Transverse colon (tissue), 4 donors: ENCODE data around the gene ZBTB32.

Experiments
- CTCF ChIP-seq, 5 experiments: fragments of 200-600 bp in 3 of 5; fragments of 450-650 bp in 2 of 5; sonication (generic) in 3 of 5; IDR thresholded peaks; 1 replicate in 2 of 5; 2 replicates in 3 of 5; pipeline ENCODE4 v1.5.1; 2016 to 2017; ENCODE audit warnings: antibody characterized with exemption in 5 of 5, inconsistent platforms in 3 of 5, mild to moderate bottlenecking in 2 of 5, moderate library complexity in 1 of 5
- EP300 ChIP-seq: sonication (generic); formaldehyde crosslinking; IDR thresholded peaks from one replicate; pipeline ENCODE4 v1.6.1; 2017; ENCODE audit warnings: antibody characterized with exemption, low read depth
- POLR2A ChIP-seq: fragments of 450-650 bp; IDR thresholded peaks from one replicate; pipeline ENCODE4 v1.6.1; 2016; ENCODE audit warnings: antibody characterized with exemption, mild to moderate bottlenecking, moderate library complexity
- POLR2AphosphoS5 ChIP-seq, 3 donors: sonication (generic); formaldehyde crosslinking; IDR thresholded peaks; one replicate each; pipeline ENCODE4 v1.6.1; 2016; ENCODE audit warnings: antibody characterized with exemption in 3 of 3

DNA sequence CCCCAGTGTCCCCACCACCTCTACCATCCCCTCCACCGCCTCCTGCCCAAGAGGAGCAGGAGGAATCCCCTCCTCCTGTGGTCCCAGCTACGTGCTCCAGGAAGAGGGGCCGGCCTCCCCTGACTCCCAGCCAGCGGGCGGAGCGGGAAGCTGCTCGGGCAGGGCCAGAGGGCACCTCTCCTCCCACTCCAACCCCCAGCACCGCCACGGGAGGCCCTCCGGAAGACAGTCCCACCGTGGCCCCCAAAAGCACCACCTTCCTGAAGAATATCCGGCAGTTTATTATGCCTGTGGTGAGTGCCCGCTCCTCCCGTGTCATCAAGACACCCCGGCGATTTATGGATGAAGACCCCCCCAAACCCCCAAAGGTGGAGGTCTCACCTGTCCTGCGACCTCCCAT, 16.3 kb downstream of the ZBTB32 start:
- no peak for TF ChIP-seq POLR2A
- TF ChIP-seq POLR2AphosphoS5 (IDR thresholded peaks at IDR 0.05) = no peak
- TF ChIP-seq CTCF (IDR thresholded peaks at IDR 0.05) = no peak
- no peak for TF ChIP-seq EP300
